H9 (cell line): ENCODE results near the gene COL8A1. TPM values are rescaled to one million over a fixed set of nuclear protein-coding genes. Genes with fewer than 3 reads are reported as not detected.

Source experiments
- DNase-seq: peaks from one replicate; pipeline ENCODE4 v3.0.0-alpha.2; 2017
- H2AFZ ChIP-seq: one replicate; pipeline ENCODE4 v1.6.1; 2013; ENCODE audit warnings: mild to moderate bottlenecking, low read length, control low read depth, moderate library complexity
- H2AK5ac ChIP-seq: 2 replicates; pipeline ENCODE4 v1.6.1; 2013; ENCODE audit warnings: low read length, control low read depth, mixed read lengths; ENCODE audit not compliant: insufficient read length
- H2BK120ac ChIP-seq: one replicate; pipeline ENCODE4 v1.6.1; 2013; ENCODE audit warnings: low read depth, mild to moderate bottlenecking, low read length, control low read depth, inconsistent platforms; ENCODE audit not compliant: poor library complexity, severe bottlenecking
- H2BK12ac ChIP-seq: 2 replicates; pipeline ENCODE4 v1.6.1; 2013; ENCODE audit warnings: low read length, control low read depth, mixed read lengths, low read depth; ENCODE audit not compliant: insufficient read length
- H2BK15ac ChIP-seq: 2 replicates; pipeline ENCODE4 v1.6.1; 2013; ENCODE audit warnings: low read depth, low read length, control low read depth
- H2BK20ac ChIP-seq: one replicate; pipeline ENCODE4 v1.6.1; 2013; ENCODE audit warnings: low read depth, mild to moderate bottlenecking, low read length, control low read depth, inconsistent platforms; ENCODE audit not compliant: poor library complexity, severe bottlenecking
- H2BK5ac ChIP-seq: 2 replicates; pipeline ENCODE4 v1.6.1; 2013; ENCODE audit warnings: low read length, control low read depth, mixed read lengths; ENCODE audit not compliant: insufficient read length
- H3K14ac ChIP-seq: 2 replicates; pipeline ENCODE4 v1.6.1; 2013; ENCODE audit warnings: low read length, control low read depth; ENCODE audit not compliant: insufficient read depth
- H3K18ac ChIP-seq: 2 replicates; pipeline ENCODE4 v1.6.1; 2013; ENCODE audit warnings: low read depth, mild to moderate bottlenecking, mixed read lengths, low read length, control low read depth; ENCODE audit not compliant: insufficient read length
- H3K23ac ChIP-seq: 2 replicates; pipeline ENCODE4 v1.6.1; 2013; ENCODE audit warnings: low read length, control low read depth, mixed read lengths, low read depth; ENCODE audit not compliant: insufficient read length
- H3K23me2 ChIP-seq: 2 replicates; pipeline ENCODE4 v1.6.1; 2013; ENCODE audit warnings: low read depth, mild to moderate bottlenecking, mixed read lengths, low read length, control low read depth; ENCODE audit not compliant: insufficient read length, poor library complexity, severe bottlenecking
- H3K27ac ChIP-seq: 2 replicates; pipeline ENCODE4 v1.5.1; 2013; ENCODE audit warnings: low read length, control low read depth, mixed read lengths, low read depth; ENCODE audit not compliant: insufficient read length
- H3K27me3 ChIP-seq: 2 replicates; pipeline ENCODE4 v1.6.1; 2013; ENCODE audit warnings: low read length, control low read depth, inconsistent platforms; ENCODE audit not compliant: insufficient read depth
- H3K4ac ChIP-seq: 2 replicates; pipeline ENCODE4 v1.6.1; 2013; ENCODE audit warnings: low read depth, mild to moderate bottlenecking, control low read depth, inconsistent platforms, low read length, moderate library complexity
- H3K4me1 ChIP-seq: 2 replicates; pipeline ENCODE4 v1.6.1; 2013; ENCODE audit warnings: low read length, control low read depth, inconsistent platforms; ENCODE audit not compliant: insufficient read depth
- H3K4me2 ChIP-seq: 2 replicates; pipeline ENCODE4 v1.6.1; 2013; ENCODE audit warnings: low read length, control low read depth, mixed read lengths; ENCODE audit not compliant: insufficient read length, insufficient read depth
- H3K56ac ChIP-seq: 2 replicates; pipeline ENCODE4 v1.6.1; 2013; ENCODE audit warnings: low read depth, mild to moderate bottlenecking, mixed read lengths, low read length, control low read depth; ENCODE audit not compliant: insufficient read length
- H3K79me1 ChIP-seq: 2 replicates; pipeline ENCODE4 v1.6.1; 2013; ENCODE audit warnings: low read depth, mild to moderate bottlenecking, moderate library complexity, low read length, control low read depth, inconsistent platforms; ENCODE audit not compliant: insufficient read depth, poor library complexity, severe bottlenecking
- H3K79me2 ChIP-seq: 2 replicates; pipeline ENCODE4 v1.6.1; 2013; ENCODE audit warnings: low read length, control low read depth, inconsistent platforms; ENCODE audit not compliant: insufficient read depth
- H3K9ac ChIP-seq: 2 replicates; pipeline ENCODE4 v1.6.1; 2013; ENCODE audit warnings: low read length, control low read depth, mixed read lengths; ENCODE audit not compliant: insufficient read length; ENCODE audit errors: extremely low read depth
- H3K9me3 ChIP-seq: one replicate; pipeline ENCODE4 v1.6.1; 2013; ENCODE audit warnings: low read depth, low read length, inconsistent platforms; ENCODE audit not compliant: control insufficient read depth
- H3T11ph ChIP-seq: one replicate; pipeline ENCODE4 v1.6.1; 2013; ENCODE audit warnings: mild to moderate bottlenecking, low read length, control low read depth, inconsistent platforms
- H4K20me1 ChIP-seq: one replicate; pipeline ENCODE4 v1.6.1; 2013; ENCODE audit not compliant: control insufficient read depth, insufficient read length, insufficient read depth
- H4K5ac ChIP-seq: 2 replicates; pipeline ENCODE4 v1.6.1; 2013; ENCODE audit warnings: low read depth, mild to moderate bottlenecking, mixed read lengths, low read length, control low read depth; ENCODE audit not compliant: insufficient read length
- H4K8ac ChIP-seq: replicated peaks from 2 replicates; pipeline ENCODE4 v1.6.1; 2013; ENCODE audit warnings: low read length, control low read depth, mixed read lengths, low read depth; ENCODE audit not compliant: insufficient read length
- H4K91ac ChIP-seq: 2 replicates; pipeline ENCODE4 v1.6.1; 2013; ENCODE audit warnings: low read depth, mild to moderate bottlenecking, moderate library complexity, mixed read lengths, low read length, control low read depth; ENCODE audit not compliant: insufficient read length
- H3K27ac Mint-ChIP-seq, 3 experiments: 2 replicates in 2 of 3; 3 replicates in 1 of 3; pipeline ENCODE4 v1.8.0; 2020 to 2021; ENCODE audit warnings: mixed read lengths in 3 of 3, mild to moderate bottlenecking in 1 of 3, moderate library complexity in 1 of 3
- H3K27me3 Mint-ChIP-seq: 2 replicates; pipeline ENCODE4 v1.8.0; 2021; ENCODE audit warnings: low read depth, mild to moderate bottlenecking, moderate library complexity, mixed read lengths
- H3K36me3 Mint-ChIP-seq, 3 experiments: 2 replicates in 2 of 3; 3 replicates in 1 of 3; pipeline ENCODE4 v1.8.0; 2020 to 2021; ENCODE audit warnings: low read depth in 3 of 3, mixed read lengths in 3 of 3; ENCODE audit not compliant: insufficient read depth in 1 of 3
- H3K4me1 Mint-ChIP-seq, 2 experiments: 2 replicates each; pipeline ENCODE4 v1.8.0; 2020; ENCODE audit warnings: mixed read lengths in 2 of 2
- H3K4me3 Mint-ChIP-seq, 2 experiments: 2 replicates in 1 of 2; 3 replicates in 1 of 2; pipeline ENCODE4 v1.8.0; 2020 to 2021; ENCODE audit warnings: mild to moderate bottlenecking in 2 of 2, mixed read lengths in 2 of 2, moderate library complexity in 1 of 2
- H3K9me3 Mint-ChIP-seq, 2 experiments: 2 replicates in 1 of 2; 3 replicates in 1 of 2; pipeline ENCODE4 v1.8.0; 2020; ENCODE audit warnings: mild to moderate bottlenecking in 2 of 2, mixed read lengths in 2 of 2, moderate library complexity in 1 of 2
- CTCF ChIP-seq: fragments of 200-600 bp; sonication (generic); conservative IDR thresholded peaks from 3 replicates; pipeline ENCODE4 v1.8.0; 2021; ENCODE audit warnings: antibody characterized with exemption, mild to moderate bottlenecking
- WGBS: extraction: QIAGEN DNeasy Blood & Tissue Kit; methylation state at CpG from one replicate; pipeline ENCODE4 v1.1.7; 2013; ENCODE audit warnings: missing lambda C conversion rate, low lambda C conversion rate, mixed read lengths; ENCODE audit not compliant: insufficient read length; ENCODE audit errors: extremely low coverage; 5-methylcytosine and 5-hydroxymethylcytosine counted together
- total RNA-seq: library from RNA; stranded (reverse); gene quantifications from 2 replicates; pipeline ENCODE4 v1.2.1, GENCODE V29; 2021

Gene COL8A1
- total RNA-seq, 1 experiment from 2014 or later: 0.17 TPM

GRCh38 chr3:99799422-99799821 is 161.0 kb downstream of the COL8A1 start:
- H3K4me2 ChIP-seq: no peak overlapping the region
- no peak overlapping the region for H2BK12ac ChIP-seq
- H3K9ac ChIP-seq: no peak overlapping the region
- Mint-ChIP-seq H3K4me3 (no peak overlapping the region), H3K36me3 (peaks cover 3 to 10% (median 7%) of the 10 kb centered on the region in 3 experiments), H3K27me3 (no peaks in the 10 kb centered on the region), H3K4me1 (no peaks in the 10 kb centered on the region), H3K9me3 (peaks cover 8 to 17% of the 10 kb centered on the region in 2 experiments; a peak in 4 of 5 replicates), H3K27ac (no peak overlapping the region)
- no peak for TF ChIP-seq CTCF
- no peak overlapping the region for H4K91ac ChIP-seq
- no peak overlapping the region for H3K18ac ChIP-seq
- no peak overlapping the region for H3K23ac ChIP-seq
- whole genome bisulfite sequencing: no CpG with 5 or more reads among the region's 4 CpGs
- H2BK15ac ChIP-seq: no peak overlapping the region
- H2AK5ac ChIP-seq: no peak overlapping the region
- H3K27me3 ChIP-seq: no peaks in the 10 kb centered on the region
- DNase-seq: no peak
- no peak overlapping the region for H2BK20ac ChIP-seq
- H4K5ac ChIP-seq: no peak overlapping the region
- H2BK120ac ChIP-seq: no peak overlapping the region
- no peak overlapping the region for H4K8ac ChIP-seq
- H3K23me2 ChIP-seq: no peaks in the 10 kb centered on the region
- H3K4me1 ChIP-seq: no peaks in the 10 kb centered on the region
- no peaks in the 10 kb centered on the region for H3K79me1 ChIP-seq
- H2BK5ac ChIP-seq: no peak overlapping the region
- H3K4ac ChIP-seq: no peak overlapping the region
- H4K20me1 ChIP-seq: no peaks in the 10 kb centered on the region
- no peak overlapping the region for H2AFZ ChIP-seq
- H3K56ac ChIP-seq: no peak overlapping the region
- peaks cover 5% of the 10 kb centered on the region for H3K9me3 ChIP-seq
- H3K79me2 ChIP-seq: no peaks in the 10 kb centered on the region
- no peak overlapping the region for H3K14ac ChIP-seq
- H3T11ph ChIP-seq: no peak overlapping the region
- no peak overlapping the region for H3K27ac ChIP-seq
